ENCODE data around the gene GSTM5.
"Not testable (repeated sequence)": the region's sequence is repeated elsewhere in the genome, so short reads cannot be mapped to it uniquely, and the experiment has no call there.

The GSTM5 gene

GRCh38 chr1:109711593-109712320, at the start of gene GSTM5:
GSTM5 (plus strand) TSS chr1:109712251; CDS start chr1:109712313, 62 bp downstream.
- DNase-seq (ENCODE audit: low read depth in 4 of 4, low spot score in 1 of 4): not testable (repeated sequence)

DNA sequence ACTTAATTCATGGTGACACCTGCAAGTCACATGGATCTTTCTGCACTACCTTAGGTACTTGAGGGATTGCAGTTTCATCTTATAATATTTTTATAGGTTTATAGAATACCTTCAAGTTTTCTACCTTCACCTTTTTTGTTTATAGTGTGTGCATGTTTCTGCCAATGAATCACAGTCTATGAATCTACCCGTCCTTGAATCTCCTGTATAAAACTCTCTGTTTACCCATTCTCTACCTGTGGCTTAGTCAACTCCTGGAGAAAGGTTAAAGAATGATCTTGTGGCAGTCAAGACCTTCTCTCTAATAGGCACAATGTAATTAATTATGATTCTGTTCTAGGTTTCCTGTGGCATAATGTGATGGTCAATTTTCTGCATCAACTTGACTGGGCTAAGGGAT, 47.4 kb upstream of the GSTM5 start:
- DNase-seq (ENCODE audit: low read depth in 4 of 4, low spot score in 1 of 4): no peak

GRCh38 chr1:109667452-109668122, 44.5 kb upstream of the GSTM5 start, which contains the start of gene GSTM2:
GSTM2 (plus strand) TSS chr1:109668057; CDS start chr1:109668116, 59 bp downstream.
- DNase-seq (ENCODE audit: low read depth in 4 of 4, low spot score in 1 of 4): peak; percentile 65 to 86 (median 76)

GRCh38 chr1:109668123-109668775, 43.8 kb upstream of the GSTM5 start:
- DNase-seq (ENCODE audit: low read depth in 4 of 4, low spot score in 1 of 4): no peak

DNA sequence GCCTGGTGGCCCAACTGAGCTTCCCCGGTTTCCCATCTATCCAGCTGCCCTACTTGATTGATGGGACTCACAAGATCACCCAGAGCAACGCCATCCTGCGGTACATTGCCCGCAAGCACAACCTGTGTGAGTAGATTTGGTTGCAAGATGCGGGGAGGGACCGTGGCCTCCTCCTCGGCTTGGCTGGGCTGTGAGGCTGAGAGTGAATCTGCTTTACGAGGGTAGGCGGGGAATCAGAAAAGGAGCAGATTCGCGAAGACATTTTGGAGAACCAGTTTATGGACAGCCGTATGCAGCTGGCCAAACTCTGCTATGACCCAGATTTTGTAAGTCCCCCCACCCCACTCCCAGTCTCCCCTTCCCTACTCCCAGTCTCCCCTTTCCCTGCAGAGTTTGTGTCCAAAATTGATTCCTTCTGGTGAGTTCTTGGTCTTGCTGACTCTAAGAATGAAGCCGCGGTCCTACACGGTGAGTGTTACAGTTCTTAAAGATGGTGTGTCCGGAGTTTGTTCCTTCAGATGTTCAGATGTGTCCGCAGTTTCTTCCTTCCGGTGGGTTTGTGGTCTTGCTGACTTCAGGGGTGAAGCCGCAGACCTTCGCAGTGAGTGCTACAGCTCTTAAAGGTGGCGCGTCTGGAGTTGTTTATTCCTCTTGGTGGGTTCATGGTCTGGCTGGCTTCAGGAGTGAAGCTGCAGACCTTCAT, 42.7 kb upstream of the GSTM5 start:
- DNase-seq (ENCODE audit: low read depth in 4 of 4, low spot score in 1 of 4): no peak

GRCh38 chr1:109669949-109670302, 42.1 kb upstream of the GSTM5 start:
- not testable (repeated sequence) for DNase-seq (ENCODE audit: low read depth in 4 of 4, low spot score in 1 of 4)

GRCh38 chr1:109671067-109671466, 41.0 kb upstream of the GSTM5 start:
- DNase-seq (ENCODE audit: low read depth in 4 of 4, low spot score in 1 of 4): no peak

- not testable (repeated sequence) for DNase-seq (ENCODE audit: low read depth in 4 of 4, low spot score in 1 of 4)
Observed at GRCh38 chr1:109673861-109674260, 38.2 kb upstream of the GSTM5 start.

GRCh38 chr1:109676683-109677381, 35.2 kb upstream of the GSTM5 start:
- DNase-seq (ENCODE audit: low read depth in 4 of 4, low spot score in 1 of 4): not testable (repeated sequence)

DNA sequence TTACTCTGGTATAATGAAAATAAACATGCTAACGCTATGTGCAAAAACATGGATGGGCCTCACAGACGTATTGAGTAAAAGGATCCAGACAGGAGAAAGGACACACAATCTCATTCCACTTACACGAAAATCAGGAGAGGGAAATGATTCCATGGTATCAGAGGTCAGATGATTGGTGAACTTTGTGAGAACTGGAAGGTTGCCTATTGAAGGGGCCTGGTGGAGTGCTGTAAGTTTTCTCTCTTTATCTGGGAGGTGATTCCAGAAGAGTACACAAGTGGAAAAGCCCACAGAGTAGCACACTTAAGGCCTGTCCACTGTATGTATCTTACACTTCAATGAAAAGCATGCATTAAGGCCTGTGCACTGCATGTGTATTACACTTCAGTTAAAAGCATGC, 34.6 kb upstream of the GSTM5 start:
- DNase-seq (ENCODE audit: low read depth in 4 of 4, low spot score in 1 of 4): no peak

DNA sequence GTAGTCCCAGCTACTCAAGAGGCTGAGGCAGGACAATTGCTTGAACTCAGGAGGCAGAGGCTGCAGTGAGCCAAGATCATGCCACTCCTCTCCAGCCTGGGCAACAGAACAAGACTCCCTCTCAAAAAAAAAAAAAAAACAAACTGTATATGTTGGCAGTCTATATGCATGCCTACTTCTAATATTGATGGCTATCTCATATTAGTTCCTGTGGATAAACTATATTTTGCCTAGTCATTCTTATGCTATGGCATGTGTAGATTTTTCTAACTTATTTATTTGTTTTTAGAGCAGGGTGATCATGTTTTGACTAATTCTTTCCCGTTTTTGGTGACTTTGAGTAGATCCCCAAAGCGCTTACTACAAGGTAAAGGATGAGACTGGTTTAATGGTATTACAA, 33.4 kb upstream of the GSTM5 start:
- DNase-seq (ENCODE audit: low read depth in 4 of 4, low spot score in 1 of 4): not testable (repeated sequence)

DNA sequence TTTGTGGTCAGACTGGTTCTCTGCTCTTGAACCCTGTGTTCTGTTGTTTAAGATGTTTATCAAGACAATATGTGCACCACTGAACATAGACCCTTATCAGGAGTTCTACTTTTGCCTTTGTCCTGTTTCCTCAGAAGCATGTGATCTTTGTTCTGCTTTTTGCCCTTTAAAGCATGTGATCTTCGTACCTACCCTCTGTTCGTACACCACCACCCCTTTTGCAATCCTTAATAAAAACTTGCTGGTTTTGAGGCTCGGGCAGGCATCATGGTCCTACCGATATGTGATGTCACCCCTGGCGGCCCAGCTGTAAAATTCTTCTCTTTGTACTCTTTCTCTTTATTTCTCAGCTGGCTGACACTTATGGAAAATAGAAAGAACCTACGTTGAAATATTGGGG, 27.3 kb upstream of the GSTM5 start:
- not testable (repeated sequence) for DNase-seq (ENCODE audit: low read depth in 4 of 4, low spot score in 1 of 4)

DNA sequence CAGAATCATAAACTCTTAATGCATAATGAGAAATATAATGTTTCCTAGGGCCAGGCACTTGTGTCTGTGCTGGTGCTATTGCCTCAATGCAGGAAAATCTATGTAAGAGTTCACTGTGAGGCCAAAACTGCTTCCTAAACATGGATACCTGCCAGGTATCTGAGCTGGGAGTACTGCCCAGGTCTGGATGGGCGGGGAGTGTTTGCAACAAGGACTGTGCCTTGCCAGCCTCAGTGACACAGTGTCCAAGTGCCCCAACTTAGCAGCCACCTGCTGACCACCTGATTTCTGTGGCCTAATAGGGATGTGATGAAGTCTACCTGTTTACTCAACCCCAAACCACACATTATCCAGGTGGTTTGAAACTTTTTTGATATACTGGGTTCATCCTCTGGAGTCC, 26.7 kb upstream of the GSTM5 start:
- not testable (repeated sequence) for DNase-seq (ENCODE audit: low read depth in 4 of 4, low spot score in 1 of 4)

- not testable (repeated sequence) for DNase-seq (ENCODE audit: low read depth in 4 of 4, low spot score in 1 of 4)
Observed at GRCh38 chr1:109685890-109686289, 26.2 kb upstream of the GSTM5 start.

- DNase-seq (ENCODE audit: low read depth in 4 of 4, low spot score in 1 of 4): not testable (repeated sequence)
Observed at GRCh38 chr1:109687109-109687508, 24.9 kb upstream of the GSTM5 start.

DNA sequence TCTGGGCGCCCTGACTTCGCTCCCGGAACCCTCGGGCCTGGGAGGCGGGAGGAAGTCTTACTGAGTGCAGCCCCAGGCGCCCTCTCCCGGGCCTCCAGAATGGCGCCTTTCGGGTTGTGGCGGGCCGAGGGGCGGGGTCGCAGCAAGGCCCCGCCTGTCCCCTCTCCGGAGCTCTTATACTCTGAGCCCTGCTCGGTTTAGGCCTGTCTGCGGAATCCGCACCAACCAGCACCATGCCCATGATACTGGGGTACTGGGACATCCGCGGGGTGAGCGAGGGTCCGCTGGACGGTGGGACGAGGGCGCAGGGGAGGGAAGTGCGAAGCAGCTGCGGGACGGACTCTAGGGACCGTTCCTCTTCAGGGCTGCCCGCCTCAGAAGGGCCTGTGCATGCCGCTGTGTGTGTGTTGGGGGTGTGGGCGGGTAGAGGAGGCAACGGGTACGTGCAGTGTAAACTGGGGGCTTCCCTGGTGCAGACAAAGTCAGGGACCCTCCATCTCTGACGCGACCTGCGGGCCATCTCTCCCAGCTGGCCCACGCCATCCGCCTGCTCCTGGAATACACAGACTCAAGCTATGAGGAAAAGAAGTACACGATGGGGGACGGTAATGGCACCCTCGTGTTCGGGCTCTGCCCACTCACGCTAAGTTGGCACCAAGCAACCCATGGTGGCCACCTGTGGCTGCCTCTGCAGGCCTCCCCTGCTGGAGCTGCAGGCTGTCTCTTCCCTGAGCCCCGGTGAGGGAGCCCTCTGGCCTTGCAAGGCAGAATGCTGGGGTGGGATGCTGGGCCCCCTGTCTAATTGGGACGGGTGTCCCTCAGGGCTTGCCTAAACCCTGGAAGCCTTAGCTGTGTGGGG, 24.2 kb upstream of the GSTM5 start, which contains the start of gene GSTM1:
Gene GSTM1 (plus strand): TSS at position 177 of the 859 bp plus-strand sequence. CDS start 57 bp downstream, at position 234.
- DNase-seq (ENCODE audit: low read depth in 4 of 4, low spot score in 1 of 4): peak in 1 of 4 experiments; percentile 60

DNA sequence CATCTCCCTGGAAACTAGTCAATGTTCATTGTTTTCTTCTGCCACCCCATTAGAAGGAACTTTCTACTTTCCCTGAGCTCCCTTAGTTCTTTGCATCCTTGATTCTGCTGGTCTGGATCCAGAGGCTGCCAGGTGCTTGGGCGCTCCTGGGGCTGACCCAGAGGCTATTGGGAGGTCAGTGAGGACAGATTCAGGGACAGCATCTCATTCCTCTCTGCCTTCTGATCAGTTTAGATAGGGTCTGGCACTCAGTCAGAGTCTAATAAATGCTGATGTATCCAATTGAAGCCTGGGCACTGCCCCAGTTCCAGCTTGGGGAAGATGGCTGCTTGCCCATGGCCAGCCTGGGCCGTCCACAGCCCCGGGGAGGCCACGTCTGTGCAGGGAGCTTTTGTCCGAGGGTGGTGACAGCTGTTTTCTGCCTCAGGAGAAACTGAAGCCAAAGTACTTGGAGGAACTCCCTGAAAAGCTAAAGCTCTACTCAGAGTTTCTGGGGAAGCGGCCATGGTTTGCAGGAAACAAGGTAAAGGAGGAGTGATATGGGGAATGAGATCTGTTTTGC, 22.1 kb upstream of the GSTM5 start:
- DNase-seq (ENCODE audit: low read depth in 4 of 4, low spot score in 1 of 4): no peak

- DNase-seq (ENCODE audit: low read depth in 4 of 4, low spot score in 1 of 4): no peak
Observed at GRCh38 chr1:109691759-109692158, 20.3 kb upstream of the GSTM5 start.

DNA sequence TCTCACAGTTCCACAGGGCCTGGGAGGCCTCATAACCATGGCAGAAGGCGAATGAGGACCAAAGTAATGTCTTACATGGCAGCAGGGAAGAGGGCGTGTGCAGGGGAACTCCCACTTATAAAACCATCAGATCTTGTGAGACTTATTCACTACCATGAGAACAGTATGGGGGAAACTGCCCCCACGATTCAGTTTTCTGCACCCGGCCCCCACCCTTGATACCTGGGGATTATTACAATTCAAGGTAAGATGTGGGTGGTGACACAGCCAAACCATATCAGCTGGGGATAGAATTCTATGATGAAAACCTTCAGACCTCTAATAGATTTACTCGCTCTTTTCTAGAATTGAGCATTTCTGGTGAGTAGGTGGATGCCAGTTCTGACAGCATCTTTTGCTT, 17.7 kb upstream of the GSTM5 start:
- not testable (repeated sequence) for DNase-seq (ENCODE audit: low read depth in 4 of 4, low spot score in 1 of 4)
